ENCODE measurements around the gene PPP2R3B. TPM values are rescaled to one million over a fixed set of nuclear protein-coding genes. Genes with fewer than 3 reads are reported as not detected.

PPP2R3B gene
- total RNA-seq, 1 experiment from 2014 or later, result 130 TPM

- TF ChIP-seq FOXJ3 (CRISPR knock-in tag; IDR thresholded peaks at IDR 0.05; ENCODE audit: borderline replicate concordance) (no peak), HMGA2 (CRISPR knock-in tag; IDR thresholded peaks at IDR 0.05) (no peak), ERG (CRISPR knock-in tag; IDR thresholded peaks at IDR 0.05) (0 out of 2 replicates have a peak, but pooled peaks have one; percentile 28), ZNF317 (CRISPR knock-in tag; IDR thresholded peaks at IDR 0.05; ENCODE audit: borderline replicate concordance, low read depth) (no peak), SMAD3 (CRISPR knock-in tag; IDR thresholded peaks at IDR 0.05; ENCODE audit: borderline replicate concordance) (no peak), PRRX2 (CRISPR knock-in tag; IDR thresholded peaks at IDR 0.05) (no peak), ZNF219 (CRISPR knock-in tag; IDR thresholded peaks at IDR 0.05; ENCODE audit: borderline replicate concordance) (no peak), SMAD4 (CRISPR knock-in tag; IDR thresholded peaks at IDR 0.05) (no peak), ZNF396 (CRISPR knock-in tag; IDR thresholded peaks at IDR 0.05; ENCODE audit: borderline replicate concordance) (no peak), ESRRA (CRISPR knock-in tag; IDR thresholded peaks at IDR 0.05; ENCODE audit: borderline replicate concordance) (no peak), TEAD4 (CRISPR knock-in tag; IDR thresholded peaks at IDR 0.05) (no peak), MYBL2 (CRISPR knock-in tag; IDR thresholded peaks at IDR 0.05) (no peak), E2F4 (CRISPR knock-in tag; IDR thresholded peaks at IDR 0.05; ENCODE audit: borderline replicate concordance, low read depth) (0 out of 2 replicates have a peak, but pooled peaks have one; percentile 50), ZNF138 (CRISPR knock-in tag; conservative IDR thresholded peaks at IDR 0.05) (0 out of 2 replicates have a peak, but pooled peaks have one; percentile 65), ARID4B (CRISPR knock-in tag; IDR thresholded peaks at IDR 0.05; ENCODE audit: borderline replicate concordance) (no peak; the same call in 1 of the 2 replicates), ZNF512 (CRISPR knock-in tag; IDR thresholded peaks at IDR 0.05; ENCODE audit: borderline replicate concordance) (no peak), GTF2I (CRISPR knock-in tag; conservative IDR thresholded peaks at IDR 0.05) (no peak), SOX15 (CRISPR knock-in tag; IDR thresholded peaks at IDR 0.05) (no peak), OVOL2 (CRISPR knock-in tag; IDR thresholded peaks at IDR 0.05; ENCODE audit: borderline replicate concordance) (no peak), ZNF416 (CRISPR knock-in tag; IDR thresholded peaks at IDR 0.05) (0 out of 2 replicates have a peak, but pooled peaks have one; percentile 10), FOXK1 (CRISPR knock-in tag; IDR thresholded peaks at IDR 0.05) (0 out of 2 replicates have a peak, but pooled peaks have one; percentile 48), FOXP4 (CRISPR knock-in tag; IDR thresholded peaks at IDR 0.05) (0 out of 2 replicates have a peak, but pooled peaks have one; percentile 48), ELF4 (CRISPR knock-in tag; IDR thresholded peaks at IDR 0.05; ENCODE audit: low read depth) (no peak), FOXP1 (CRISPR knock-in tag; IDR thresholded peaks at IDR 0.05; ENCODE audit: borderline replicate concordance) (peak; percentile 66; the same call in 1 of the 2 replicates), JAZF1 (CRISPR knock-in tag; IDR thresholded peaks at IDR 0.05) (no peak), GABPB1 (CRISPR knock-in tag; IDR thresholded peaks at IDR 0.05) (no peak), GRHL2 (CRISPR knock-in tag; IDR thresholded peaks at IDR 0.05; ENCODE audit: insufficient replicate concordance, severe bottlenecking) (no peak)
- TF ChIP-seq, protein P1, sequence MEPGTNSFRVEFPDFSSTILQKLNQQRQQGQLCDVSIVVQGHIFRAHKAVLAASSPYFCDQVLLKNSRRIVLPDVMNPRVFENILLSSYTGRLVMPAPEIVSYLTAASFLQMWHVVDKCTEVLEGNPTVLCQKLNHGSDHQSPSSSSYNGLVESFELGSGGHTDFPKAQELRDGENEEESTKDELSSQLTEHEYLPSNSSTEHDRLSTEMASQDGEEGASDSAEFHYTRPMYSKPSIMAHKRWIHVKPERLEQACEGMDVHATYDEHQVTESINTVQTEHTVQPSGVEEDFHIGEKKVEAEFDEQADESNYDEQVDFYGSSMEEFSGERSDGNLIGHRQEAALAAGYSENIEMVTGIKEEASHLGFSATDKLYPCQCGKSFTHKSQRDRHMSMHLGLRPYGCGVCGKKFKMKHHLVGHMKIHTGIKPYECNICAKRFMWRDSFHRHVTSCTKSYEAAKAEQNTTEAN (CRISPR knock-in tag; IDR thresholded peaks at IDR 0.05), result 0 out of 2 replicates have a peak, but pooled peaks have one; percentile 41
These were observed 55.4 kb downstream of the PPP2R3B start (continued) for GRCh38 chrX:331151-331824.
